Kidney glomerular epithelial cell (primary cell): ENCODE measurements around the gene P3H2.
"Not testable (repeated sequence)": the region's sequence is repeated elsewhere in the genome, so short reads cannot be mapped to it uniquely, and the experiment has no call there.

Experiments
- DNase-seq: peaks from one replicate; lab custom pipeline; 2025; lab: John Stamatoyannopoulos, UW

The P3H2 gene

GRCh38 chr3:190083635-190084034 lies 37.1 kb downstream of the P3H2 start:
- no peak for DNase-seq

- DNase-seq, result no peak
These were observed 39.3 kb downstream of the P3H2 start for GRCh38 chr3:190081389-190081788.

- not testable (repeated sequence) for DNase-seq
These were observed 41.5 kb downstream of the P3H2 start for GRCh38 chr3:190079173-190079572.

GRCh38 chr3:190077395-190078045 lies 43.2 kb downstream of the P3H2 start:
- DNase-seq, result peak; percentile 51

GRCh38 chr3:190076601-190077394 lies 43.9 kb downstream of the P3H2 start:
- DNase-seq, result peak; percentile 100

GRCh38 chr3:190076136-190076535 lies 44.6 kb downstream of the P3H2 start:
- no peak for DNase-seq

GRCh38 chr3:190074817-190075216 lies 45.9 kb downstream of the P3H2 start:
- DNase-seq, result no peak

- peak; percentile 80 for DNase-seq
These were observed 47.3 kb downstream of the P3H2 start for GRCh38 chr3:190073264-190074008.

GRCh38 chr3:190072856-190073255 lies 47.8 kb downstream of the P3H2 start:
- no peak for DNase-seq

- DNase-seq, result not testable (repeated sequence)
These were observed 48.8 kb downstream of the P3H2 start for GRCh38 chr3:190071921-190072320.

GRCh38 chr3:190070622-190071347 lies 49.9 kb downstream of the P3H2 start:
- DNase-seq, result peak; percentile 93

GRCh38 chr3:190065204-190065603 lies 55.5 kb downstream of the P3H2 start:
- DNase-seq, result no peak

GRCh38 chr3:190064659-190065058 lies 56.0 kb downstream of the P3H2 start:
- DNase-seq, result no peak

- DNase-seq, result peak; percentile 96
These were observed 56.6 kb downstream of the P3H2 start for GRCh38 chr3:190064112-190064511.

GRCh38 chr3:190063490-190063889 lies 57.2 kb downstream of the P3H2 start:
- DNase-seq, result no peak

- DNase-seq, result no peak
These were observed 60.4 kb downstream of the P3H2 start for GRCh38 chr3:190060192-190060775.

- DNase-seq, result peak; percentile 51
These were observed 61.5 kb downstream of the P3H2 start for GRCh38 chr3:190059242-190059590.

GRCh38 chr3:190058521-190059241 lies 62.0 kb downstream of the P3H2 start:
- peak; percentile 75 for DNase-seq

- no peak for DNase-seq
These were observed 64.0 kb downstream of the P3H2 start for GRCh38 chr3:190056742-190057141.

- DNase-seq, result no peak
These were observed 64.9 kb downstream of the P3H2 start for GRCh38 chr3:190055773-190056172.
